GM18951 (cell line): ENCODE results near the gene VSTM2L.

ENCODE experiments used
- POLR2A ChIP-seq: IDR thresholded peaks from 4 replicates; pipeline ENCODE4 v1.6.1; 2011; ENCODE audit warnings: mild to moderate bottlenecking; ENCODE audit not compliant: insufficient read length, insufficient read depth; ENCODE audit errors: extremely low read depth
- in situ Hi-C: fragments of 300-500 bp; cut with MboI; formaldehyde crosslinking; loops from one replicate; pipeline ENCODE4 v1.12.0; 2022; ENCODE audit warnings: low sequenced_read_pairs, mixed read lengths, inconsistent platforms; ENCODE audit not compliant: unreplicated experiment

Gene VSTM2L

GRCh38 chr20:37935435-37935834, 32.5 kb downstream of the VSTM2L start:
- TF ChIP-seq POLR2A: no peak
- in situ Hi-C loops: no loop called here

DNA sequence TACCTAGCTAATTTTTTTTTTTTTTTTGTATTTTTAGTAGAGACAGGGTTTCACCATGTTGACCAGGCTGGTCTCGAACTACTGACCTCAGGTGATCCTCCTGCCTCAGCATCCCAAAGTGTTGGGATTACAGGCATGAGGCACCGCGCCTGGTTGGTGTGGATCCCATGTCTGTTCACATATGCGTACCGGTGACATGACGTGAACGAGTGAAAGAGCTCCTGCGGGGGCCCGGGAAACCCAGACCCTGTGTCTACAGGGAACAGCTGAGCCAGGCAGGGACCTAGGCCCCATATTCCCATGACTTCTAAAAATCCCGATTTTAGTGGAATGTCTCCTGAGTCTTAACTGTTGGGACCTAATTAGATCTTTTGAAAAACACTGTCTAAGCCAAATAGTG, 33.1 kb downstream of the VSTM2L start:
- in situ Hi-C loops: no loop called here
- TF ChIP-seq POLR2A: no peak

DNA sequence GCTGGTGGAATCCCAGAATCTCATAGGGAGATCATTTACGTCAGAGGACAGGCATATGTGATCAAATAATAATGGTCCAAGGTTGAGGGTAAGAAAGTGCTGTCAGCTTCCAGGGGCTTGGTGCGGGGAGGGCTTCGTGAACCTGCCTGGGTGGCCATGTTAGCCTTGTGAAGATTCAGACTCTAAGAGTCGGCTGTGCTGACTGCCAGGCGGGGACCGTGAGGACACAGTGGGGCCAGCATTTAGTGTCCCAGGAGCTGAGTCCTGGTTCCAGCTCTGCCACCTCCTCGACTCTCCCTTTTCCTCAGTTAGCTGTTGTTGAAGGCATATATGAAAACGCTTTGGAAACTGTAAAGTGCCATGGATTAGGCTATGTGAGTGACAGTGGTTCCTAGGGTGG, 33.5 kb downstream of the VSTM2L start:
- in situ Hi-C loops: no loop called here
- TF ChIP-seq POLR2A: no peak

DNA sequence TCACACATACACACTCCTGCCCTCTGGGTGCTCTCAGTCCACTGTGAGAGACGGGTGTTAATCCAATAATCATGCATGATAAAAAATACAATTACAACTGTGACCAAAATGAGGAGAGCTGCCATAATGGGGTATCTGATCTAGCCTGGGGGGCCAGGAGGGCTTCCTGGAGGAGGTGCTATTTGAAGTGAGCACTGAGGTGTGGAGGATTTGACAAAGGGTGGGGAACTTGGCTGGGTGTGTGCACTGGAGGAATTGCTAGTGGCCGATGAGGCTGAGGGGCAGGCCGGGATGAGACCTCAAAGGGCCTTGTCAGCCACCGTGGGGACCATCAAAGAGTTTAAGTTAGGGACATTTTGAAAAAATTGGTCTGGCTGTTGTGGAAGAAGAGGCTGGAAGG, 34.8 kb downstream of the VSTM2L start:
- no peak for TF ChIP-seq POLR2A
- in situ Hi-C loops: no loop called here

- no peak for TF ChIP-seq POLR2A
- in situ Hi-C loops: no loop called here
These were observed 35.3 kb downstream of the VSTM2L start for GRCh38 chr20:37938181-37938750.

- TF ChIP-seq POLR2A: no peak
- in situ Hi-C loops: no loop called here
These were observed 36.0 kb downstream of the VSTM2L start for GRCh38 chr20:37938954-37939353.

- no peak for TF ChIP-seq POLR2A
- in situ Hi-C loops: no loop called here
These were observed 37.0 kb downstream of the VSTM2L start for GRCh38 chr20:37939701-37940560.

DNA sequence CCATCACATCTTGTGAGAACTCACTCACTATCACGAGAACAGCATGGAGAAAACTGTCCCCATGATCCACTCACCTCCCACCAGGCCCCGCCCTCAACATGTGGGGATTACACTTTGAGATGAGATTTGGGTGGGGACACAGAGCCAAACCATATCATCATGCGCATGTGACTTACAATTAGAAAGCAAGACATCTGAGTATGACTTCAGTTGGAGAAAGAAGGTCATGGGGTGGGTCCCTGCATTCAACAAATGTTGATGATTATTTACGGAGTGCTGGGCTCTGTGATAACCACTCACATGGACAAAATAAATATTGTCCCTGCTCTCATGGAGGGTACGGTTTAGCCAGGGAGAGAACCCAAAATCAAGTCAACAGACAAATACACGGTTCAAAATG, 37.9 kb downstream of the VSTM2L start:
- in situ Hi-C loops: no loop called here
- no peak for TF ChIP-seq POLR2A

GRCh38 chr20:37941332-37941731, 38.4 kb downstream of the VSTM2L start:
- TF ChIP-seq POLR2A: no peak
- in situ Hi-C loops: no loop called here

DNA sequence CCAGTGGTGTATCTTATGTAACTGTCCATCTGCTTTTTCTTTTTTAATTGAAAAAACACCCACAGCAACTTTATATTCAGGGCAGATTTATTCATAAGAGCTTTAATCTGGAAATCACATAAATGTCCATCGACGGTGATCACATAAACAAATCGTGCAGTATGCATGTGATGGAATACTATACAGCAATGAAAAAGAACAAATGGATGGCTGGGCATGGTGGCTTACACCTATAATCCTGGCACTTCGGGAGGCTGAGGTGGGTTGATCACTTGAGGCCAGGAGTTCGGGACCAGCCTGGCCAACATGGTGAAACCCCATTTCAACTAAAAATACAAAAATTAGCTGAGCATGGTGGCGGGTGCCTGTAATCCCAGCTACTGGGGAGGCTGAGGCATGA, 39.1 kb downstream of the VSTM2L start:
- in situ Hi-C loops: no loop called here

GRCh38 chr20:37943033-37943432, 40.1 kb downstream of the VSTM2L start:
- in situ Hi-C loops: no loop called here
- TF ChIP-seq POLR2A: no peak

More for the DNA sequence above, 39.1 kb downstream of the VSTM2L start:
- TF ChIP-seq POLR2A: no peak

- TF ChIP-seq POLR2A: no peak
- in situ Hi-C loops: no loop called here
These were observed 40.9 kb downstream of the VSTM2L start for GRCh38 chr20:37943501-37944455.

DNA sequence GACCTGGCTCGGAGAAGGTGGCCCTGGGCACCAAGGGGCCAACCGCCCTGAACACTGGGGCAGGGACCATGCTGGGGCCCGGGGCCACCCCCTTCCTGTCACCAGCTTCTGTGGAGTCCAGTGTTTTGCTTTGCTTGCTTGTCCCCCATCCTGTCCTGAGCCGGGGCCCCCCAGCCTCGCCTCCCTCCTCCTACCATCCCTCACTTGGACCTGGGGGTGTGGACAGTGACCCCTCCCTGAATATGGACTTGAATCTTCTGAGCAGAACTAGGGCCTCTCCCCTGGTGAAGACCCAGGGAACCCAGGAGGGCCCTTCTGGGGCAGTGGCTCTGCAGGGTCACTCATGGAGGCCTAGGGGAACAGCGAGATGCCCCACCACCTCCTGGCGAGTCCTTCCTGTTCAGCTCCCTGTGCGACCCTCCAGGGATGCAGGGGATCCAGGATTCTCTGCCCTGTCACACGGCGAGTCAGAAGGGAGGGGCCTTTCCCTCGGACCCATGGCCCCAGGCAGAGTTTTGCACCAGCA, 41.6 kb downstream of the VSTM2L start:
- TF ChIP-seq POLR2A: no peak
- in situ Hi-C loops: no loop called here

DNA sequence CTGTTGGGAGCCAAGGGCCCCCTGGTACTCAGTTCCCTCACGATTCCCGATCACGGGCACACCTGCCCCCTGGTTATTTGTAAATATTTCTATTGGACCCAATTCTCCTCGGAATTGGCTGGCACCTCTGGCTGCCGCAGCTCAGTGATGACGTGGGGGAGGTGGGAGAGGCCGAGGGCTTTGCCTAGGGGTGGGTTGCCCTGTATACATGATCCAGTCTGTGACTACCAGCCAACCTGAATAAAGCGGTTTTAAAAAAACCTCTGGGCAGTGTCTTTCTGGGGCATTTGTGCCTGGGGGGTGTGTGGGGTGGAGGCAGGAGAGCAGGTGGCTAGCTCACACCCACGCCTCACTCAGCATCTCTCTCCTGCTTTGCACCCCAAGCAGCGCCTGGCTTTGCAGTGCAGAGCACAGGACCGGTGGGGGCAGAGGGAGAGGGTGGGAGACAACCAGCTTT, 42.2 kb downstream of the VSTM2L start:
- no peak for TF ChIP-seq POLR2A
- in situ Hi-C loops: no loop called here
